ENCODE measurements around the gene PCLAF.

PCLAF gene

GRCh38 chr15:64324165-64324877 lies 56.9 kb downstream of the PCLAF start:
- DNase-seq (ENCODE audit: low read depth, low spot score), result no peak

GRCh38 chr15:64315216-64315615 lies 66.0 kb downstream of the PCLAF start:
- no peak for DNase-seq (ENCODE audit: low read depth, low spot score)

GRCh38 chr15:64314456-64314855 lies 66.8 kb downstream of the PCLAF start:
- no peak for DNase-seq (ENCODE audit: low read depth, low spot score)
